HG03175 (cell line): ENCODE data around the gene INHBB.

ENCODE experiments used
- ATAC-seq: cut with Tn5 transposase; IDR thresholded peaks from one replicate; pipeline ENCODE4 v1.9.1; 2021; ENCODE audit warnings: mild to moderate bottlenecking, moderate library complexity; ENCODE audit not compliant: unreplicated experiment

The INHBB gene

DNA sequence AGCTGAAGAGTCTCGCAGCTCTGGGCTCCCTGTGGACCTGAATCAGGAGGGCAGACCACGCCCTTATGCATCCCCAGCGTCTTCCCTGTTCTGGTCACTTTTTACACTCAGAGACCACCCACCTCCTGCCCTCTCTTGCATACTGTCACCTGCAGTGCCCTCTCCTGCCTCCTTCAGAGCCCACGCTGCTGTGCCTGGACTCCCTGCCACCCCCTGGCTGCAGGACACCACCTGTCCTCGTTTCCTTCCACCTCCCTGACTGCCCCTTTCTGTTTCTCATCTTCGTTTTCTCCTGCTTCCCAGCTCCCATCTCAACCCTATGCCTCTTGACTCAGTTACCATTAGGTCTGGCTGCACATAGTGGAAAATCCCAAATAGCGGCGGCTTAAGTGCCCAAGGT is 9.2 kb upstream of the INHBB start:
- ATAC-seq = no peak

GRCh38 chr2:120338015-120338414 is 7.9 kb upstream of the INHBB start:
- ATAC-seq = no peak

- ATAC-seq = no peak
Measured at GRCh38 chr2:120341977-120342376, 4.0 kb upstream of the INHBB start.

GRCh38 chr2:120342446-120342845 is 3.5 kb upstream of the INHBB start:
- no peak for ATAC-seq

- no peak for ATAC-seq
Measured at GRCh38 chr2:120343100-120343432, 2.9 kb upstream of the INHBB start.

GRCh38 chr2:120343433-120344105 is 2.4 kb upstream of the INHBB start:
- peak; percentile 44 for ATAC-seq

DNA sequence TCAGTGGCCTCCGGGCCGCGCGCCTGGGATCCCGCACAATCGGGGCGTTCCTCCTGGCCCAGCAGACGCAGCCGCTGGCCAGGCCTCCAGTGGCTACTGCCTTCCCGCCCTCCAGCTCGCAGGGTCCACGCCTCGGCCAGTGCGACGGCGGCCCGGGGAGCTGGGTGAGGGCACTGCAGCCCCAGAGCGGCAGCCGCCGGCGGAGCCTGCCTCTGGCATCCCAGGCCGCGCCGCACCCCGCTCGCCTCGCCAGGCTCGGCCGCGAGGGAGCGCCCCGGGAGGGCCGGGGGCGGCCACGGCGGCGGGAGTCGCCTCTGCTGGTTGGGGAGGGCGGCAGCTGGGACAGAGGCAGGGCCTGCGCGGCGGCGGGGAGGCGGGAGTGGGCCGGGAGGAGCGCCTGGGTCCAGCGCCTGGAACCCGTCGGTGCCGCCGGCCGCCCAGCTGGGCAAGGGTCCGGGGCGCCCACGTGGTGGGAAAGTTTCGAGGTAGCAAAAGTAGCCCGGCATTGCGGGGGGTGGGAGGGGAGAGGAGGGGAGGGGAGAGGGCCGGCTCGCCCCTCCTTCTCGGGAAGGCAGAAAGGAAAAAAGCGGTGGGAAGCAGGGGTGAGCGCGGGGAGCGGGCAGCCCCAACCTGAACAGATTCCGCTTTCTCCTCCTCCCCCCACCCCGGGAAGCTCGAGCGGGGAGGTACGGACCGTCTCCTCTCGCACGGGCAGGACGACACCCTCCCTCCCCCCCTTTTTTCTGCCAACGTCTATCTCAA is 1.5 kb upstream of the INHBB start:
- ATAC-seq = no peak

- no peak for ATAC-seq
Measured at GRCh38 chr2:120344976-120345581, 857 bp upstream of the INHBB start.

GRCh38 chr2:120345608-120346007 is 328 bp upstream of the INHBB start:
- ATAC-seq = no peak

DNA sequence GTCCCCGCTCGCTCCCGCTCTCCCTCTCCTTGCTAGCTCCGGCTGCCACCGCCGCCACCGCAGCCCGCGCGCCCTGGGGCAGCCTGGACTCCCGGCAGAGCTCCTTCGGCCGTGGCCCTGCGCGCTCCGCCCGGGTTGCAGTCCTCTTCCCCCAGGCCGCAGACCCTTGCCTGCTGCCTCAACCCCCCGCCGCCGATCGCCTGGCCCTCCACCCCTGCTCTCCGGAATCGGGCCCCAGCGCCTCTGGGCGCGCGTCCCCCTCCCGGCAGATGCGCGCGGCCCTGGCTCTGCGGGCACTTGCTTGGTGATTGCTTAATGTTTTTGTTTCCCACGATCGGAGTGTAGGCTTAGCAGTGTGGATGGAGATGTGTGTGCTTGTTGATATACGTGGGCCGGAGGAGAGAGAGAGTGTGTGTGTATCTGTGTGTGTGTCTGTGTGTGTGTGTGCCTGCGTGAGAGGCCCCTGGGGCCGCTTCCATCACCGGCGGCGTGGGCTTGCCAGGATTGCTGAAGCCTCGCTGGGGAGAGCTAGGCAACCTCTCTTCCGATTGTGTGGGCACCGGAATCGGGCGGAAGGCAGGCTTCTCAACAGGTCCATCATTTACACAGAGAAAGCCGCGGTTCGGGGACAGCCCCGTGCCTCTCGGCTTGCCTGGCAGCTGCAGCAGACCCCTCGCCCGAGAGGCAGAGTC is 877 bp downstream of the INHBB start:
- no peak for ATAC-seq

DNA sequence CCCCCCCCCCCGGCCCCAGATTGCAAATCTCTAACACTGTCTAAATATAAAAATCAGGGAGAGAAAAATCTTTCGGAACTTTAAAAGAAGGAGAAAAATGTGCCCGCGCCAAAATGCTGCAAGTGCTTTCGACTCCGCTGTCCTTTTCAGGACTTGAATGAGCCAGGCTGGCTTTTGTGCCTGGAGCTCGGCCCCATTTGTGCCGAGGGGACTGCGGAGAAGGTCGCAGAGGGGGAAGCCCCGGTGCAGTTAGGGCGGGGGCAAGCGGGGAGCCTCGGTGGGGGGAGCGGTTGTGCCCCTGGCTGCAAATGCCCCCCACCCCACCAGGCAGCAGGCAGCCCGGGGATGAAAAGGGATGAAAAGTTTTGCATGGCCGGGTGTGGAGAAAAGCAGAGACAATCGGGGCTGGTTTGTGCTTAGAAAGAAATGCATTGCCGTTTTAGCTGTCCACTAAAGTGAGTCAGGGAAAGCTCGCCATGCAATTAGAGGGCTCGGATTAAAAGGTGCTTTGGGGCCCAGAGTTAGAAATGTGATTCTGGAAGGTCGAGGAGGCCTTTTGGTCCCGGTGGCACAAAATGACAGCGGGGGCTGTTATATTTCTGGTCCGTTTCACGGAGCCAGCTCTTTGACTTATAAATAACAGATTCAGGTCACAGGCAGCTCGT is 1.6 kb downstream of the INHBB start:
- no peak for ATAC-seq

DNA sequence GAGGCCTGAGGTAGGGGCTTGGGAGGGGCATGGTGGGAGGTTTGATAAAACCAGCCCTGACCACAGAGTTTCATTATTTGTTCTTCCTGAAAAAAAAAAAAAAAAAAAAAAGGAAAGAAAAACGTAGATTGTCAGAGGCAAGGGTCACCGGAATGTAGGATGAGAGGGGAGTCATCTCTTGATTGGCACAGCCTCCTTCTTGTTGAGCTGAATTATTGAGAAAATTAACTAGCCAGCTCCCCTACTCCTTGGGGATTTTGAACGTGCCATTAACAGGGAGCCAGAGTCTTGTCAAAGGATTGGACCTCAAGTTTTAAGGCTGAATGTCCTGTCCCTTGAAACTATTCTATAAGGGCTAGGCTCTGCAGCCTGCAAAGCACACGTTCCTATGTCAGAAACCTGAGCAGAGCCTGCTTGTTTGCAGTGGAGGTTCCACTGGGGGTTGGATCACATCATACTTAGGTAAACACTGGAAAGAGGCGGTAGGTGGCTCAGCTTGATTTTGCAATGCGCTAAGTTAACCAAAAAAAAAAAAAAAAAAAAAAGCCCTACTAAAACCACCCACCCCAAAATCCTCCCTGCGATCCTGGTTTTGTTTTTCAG is 2.3 kb downstream of the INHBB start:
- ATAC-seq = no peak

DNA sequence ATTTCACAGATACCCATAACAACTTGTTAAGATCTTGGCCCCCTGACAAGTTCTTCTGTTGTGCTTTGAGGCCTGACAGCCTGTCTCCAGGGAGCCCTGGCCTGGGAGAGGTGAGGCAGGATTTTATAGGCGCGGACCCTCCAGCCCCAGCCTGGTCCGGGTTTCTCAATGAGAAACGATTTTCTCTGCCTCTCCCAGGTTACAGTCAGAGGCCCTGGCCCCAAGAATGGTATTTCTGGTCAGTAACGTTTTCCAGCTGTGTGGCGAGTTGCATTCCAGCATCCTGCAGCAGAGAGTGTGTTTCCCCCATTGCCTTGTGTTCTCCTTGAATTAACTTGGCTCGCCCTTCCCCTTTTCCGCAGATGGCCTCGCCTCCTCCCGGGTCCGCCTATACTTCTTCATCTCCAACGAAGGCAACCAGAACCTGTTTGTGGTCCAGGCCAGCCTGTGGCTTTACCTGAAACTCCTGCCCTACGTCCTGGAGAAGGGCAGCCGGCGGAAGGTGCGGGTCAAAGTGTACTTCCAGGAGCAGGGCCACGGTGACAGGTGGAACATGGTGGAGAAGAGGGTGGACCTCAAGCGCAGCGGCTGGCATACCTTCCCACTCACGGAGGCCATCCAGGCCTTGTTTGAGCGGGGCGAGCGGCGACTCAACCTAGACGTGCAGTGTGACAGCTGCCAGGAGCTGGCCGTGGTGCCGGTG is 3.0 kb downstream of the INHBB start:
- no peak for ATAC-seq

GRCh38 chr2:120349440-120349921 is 3.5 kb downstream of the INHBB start:
- no peak for ATAC-seq

DNA sequence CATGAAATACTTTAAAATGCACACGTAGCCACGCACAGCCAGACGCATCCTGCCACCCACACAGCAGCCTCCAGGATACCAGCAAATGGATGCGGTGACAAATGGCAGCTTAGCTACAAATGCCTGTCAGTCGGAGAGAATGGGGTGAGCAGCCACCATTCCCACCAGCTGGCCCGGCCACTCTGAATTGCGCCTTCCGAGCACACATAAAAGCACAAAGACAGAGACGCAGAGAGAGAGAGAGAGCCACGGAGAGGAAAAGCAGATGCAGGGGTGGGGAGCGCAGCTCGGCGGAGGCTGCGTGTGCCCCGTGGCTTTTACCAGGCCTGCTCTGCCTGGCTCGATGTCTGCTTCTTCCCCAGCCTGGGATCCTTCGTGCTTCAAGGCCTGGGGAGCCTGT is 4.1 kb downstream of the INHBB start:
- no peak for ATAC-seq

GRCh38 chr2:120350801-120351320 is 4.9 kb downstream of the INHBB start:
- ATAC-seq = no peak

DNA sequence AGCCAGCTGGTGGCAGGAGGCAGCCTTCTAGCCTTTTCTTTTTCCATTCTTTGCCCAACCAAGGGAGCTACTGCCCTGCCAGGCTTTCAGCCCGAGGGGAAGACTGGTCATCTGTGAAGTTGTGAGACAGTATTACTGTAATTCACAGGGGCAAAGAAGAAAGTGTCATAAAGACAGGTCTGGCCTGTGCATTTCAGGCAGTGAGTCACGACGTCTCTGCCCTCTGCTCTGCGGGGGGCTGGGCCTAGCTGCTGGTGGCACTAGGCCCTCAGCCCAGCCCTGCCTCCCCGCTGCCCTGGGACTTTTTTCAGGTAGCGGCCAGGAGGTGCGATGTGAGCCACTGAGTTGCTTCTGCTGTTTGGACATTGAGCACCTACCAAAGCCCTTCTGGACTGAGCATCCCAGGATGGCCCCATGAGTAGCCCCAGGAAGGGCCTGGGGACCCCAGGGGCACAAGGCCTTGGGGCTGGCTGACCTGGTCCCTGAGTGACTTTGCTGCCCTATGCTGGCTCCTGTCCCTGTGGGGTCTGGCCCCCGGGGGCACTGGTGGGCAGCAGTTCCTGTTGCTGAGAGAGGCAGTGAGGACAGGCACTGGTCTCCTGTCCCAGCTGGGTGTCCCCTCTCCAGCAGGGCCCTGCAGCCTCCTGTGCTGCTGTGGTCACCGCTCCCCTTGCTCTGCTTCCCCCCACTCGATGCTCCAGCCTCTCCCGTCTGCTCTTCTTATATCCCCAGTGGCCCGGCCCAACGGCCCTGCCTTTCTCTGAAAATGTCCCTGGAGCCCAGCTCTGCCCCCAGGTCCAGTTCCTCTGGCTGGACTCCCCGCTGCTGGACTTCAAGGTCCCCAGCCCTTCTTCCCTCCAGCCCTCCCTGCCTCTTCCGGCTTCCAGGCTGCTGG is 7.0 kb downstream of the INHBB start:
- ATAC-seq = no peak

DNA sequence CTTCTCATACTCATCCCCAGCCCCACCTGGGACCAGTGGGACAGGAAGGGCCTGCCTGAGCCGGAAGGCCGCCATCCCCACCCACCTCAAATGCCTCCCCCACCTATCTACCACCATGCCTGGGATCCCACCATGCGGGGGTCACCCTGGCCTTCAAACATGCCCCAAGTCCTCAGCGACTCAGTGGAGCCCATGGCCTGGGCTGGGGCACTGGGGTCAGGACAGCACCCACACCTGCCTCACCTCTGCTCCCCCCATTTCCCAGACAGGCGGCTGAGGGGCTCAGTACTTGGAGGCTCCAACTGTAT is 7.6 kb downstream of the INHBB start:
- ATAC-seq = no peak

- ATAC-seq = no peak
Measured at GRCh38 chr2:120353931-120354330, 8.0 kb downstream of the INHBB start.
